OCI-LY1 (cell line): ENCODE measurements around the gene AP1B1.

Experiments used
- H2AFZ ChIP-seq: fragments of 200-600 bp; sonication (generic), shearing (Covaris generic); 2 replicates; pipeline ENCODE4 v1.6.0; 2014; ENCODE audit warnings: antibody characterized with exemption, mild to moderate bottlenecking, low read length
- H3F3A ChIP-seq: fragments of 200-600 bp; sonication (generic), shearing (Covaris generic); 2 replicates; pipeline ENCODE4 v1.6.0; 2014; ENCODE audit warnings: mild to moderate bottlenecking, antibody characterized with exemption, low read length, moderate library complexity; ENCODE audit not compliant: insufficient read depth
- H3K27ac ChIP-seq: fragments of 200-600 bp; sonication (generic); 2 replicates; pipeline ENCODE4 v1.5.1; 2014; ENCODE audit warnings: low read length, mixed run types, mild to moderate bottlenecking, low read depth; ENCODE audit not compliant: poor library complexity, severe bottlenecking
- H3K27me3 ChIP-seq: fragments of 200-600 bp; sonication (generic); 2 replicates; pipeline ENCODE4 v1.6.0; 2014; ENCODE audit warnings: antibody characterized with exemption, mild to moderate bottlenecking, low read length, moderate library complexity; ENCODE audit not compliant: insufficient read depth
- H3K36me3 ChIP-seq: fragments of 200-600 bp; sonication (generic); 2 replicates; pipeline ENCODE4 v1.6.1; 2014; ENCODE audit warnings: mild to moderate bottlenecking, antibody characterized with exemption, low read length, moderate library complexity, mixed read lengths; ENCODE audit not compliant: insufficient read depth
- H3K4me1 ChIP-seq: fragments of 200-600 bp; sonication (generic); 2 replicates; pipeline ENCODE4 v1.5.1; 2014; ENCODE audit warnings: mild to moderate bottlenecking, low read length, moderate library complexity; ENCODE audit not compliant: insufficient read depth, severe bottlenecking
- H3K4me2 ChIP-seq: fragments of 200-600 bp; sonication (generic), shearing (Covaris generic); 2 replicates; pipeline ENCODE4 v1.6.1; 2014; ENCODE audit warnings: low read length
- H3K4me3 ChIP-seq: fragments of 200-600 bp; sonication (generic); 2 replicates; pipeline ENCODE4 v1.5.1; 2014; ENCODE audit warnings: low read length, low read depth, mild to moderate bottlenecking, mixed read lengths; ENCODE audit not compliant: poor library complexity, severe bottlenecking
- H3K79me2 ChIP-seq: fragments of 200-600 bp; shearing (Covaris generic); 2 replicates; pipeline ENCODE4 v1.6.1; 2016; ENCODE audit warnings: mixed run types, low read length, mixed read lengths; ENCODE audit not compliant: insufficient read depth
- H3K9ac ChIP-seq: fragments of 200-600 bp; sonication (generic), shearing (Covaris generic); 2 replicates; pipeline ENCODE4 v1.6.1; 2014; ENCODE audit warnings: mild to moderate bottlenecking, low read length, mixed read lengths
- H3K9me2 ChIP-seq: fragments of 200-600 bp; sonication (generic), shearing (Covaris generic); 2 replicates; pipeline ENCODE4 v1.6.1; 2014; ENCODE audit warnings: low read depth, mild to moderate bottlenecking, low read length, mixed read lengths
- H3K9me3 ChIP-seq: fragments of 200-600 bp; shearing (Covaris generic); 2 replicates; pipeline ENCODE4 v1.6.1; 2014; ENCODE audit warnings: low read length, mixed read lengths
- H4K20me1 ChIP-seq: fragments of 200-600 bp; sonication (generic), shearing (Covaris generic); 2 replicates; pipeline ENCODE4 v1.6.0; 2016; ENCODE audit warnings: mild to moderate bottlenecking, low read length; ENCODE audit not compliant: insufficient read depth
- EZH2 ChIP-seq: fragments of 200-600 bp; sonication (generic), shearing (Covaris generic); IDR thresholded peaks from 2 replicates; pipeline ENCODE4 v1.8.0; 2017; ENCODE audit warnings: borderline replicate concordance, mixed run types, mild to moderate bottlenecking, antibody characterized with exemption, low read length, moderate library complexity, mixed read lengths
- TF ChIP-seq, protein P1 (sequence below): fragments of 200-600 bp; sonication (generic), shearing (Covaris generic); IDR thresholded peaks from 2 replicates; pipeline ENCODE4 v1.5.1; 2017; ENCODE audit warnings: mild to moderate bottlenecking, antibody characterized with exemption, low read length, moderate library complexity, mixed read lengths

The AP1B1 gene

DNA sequence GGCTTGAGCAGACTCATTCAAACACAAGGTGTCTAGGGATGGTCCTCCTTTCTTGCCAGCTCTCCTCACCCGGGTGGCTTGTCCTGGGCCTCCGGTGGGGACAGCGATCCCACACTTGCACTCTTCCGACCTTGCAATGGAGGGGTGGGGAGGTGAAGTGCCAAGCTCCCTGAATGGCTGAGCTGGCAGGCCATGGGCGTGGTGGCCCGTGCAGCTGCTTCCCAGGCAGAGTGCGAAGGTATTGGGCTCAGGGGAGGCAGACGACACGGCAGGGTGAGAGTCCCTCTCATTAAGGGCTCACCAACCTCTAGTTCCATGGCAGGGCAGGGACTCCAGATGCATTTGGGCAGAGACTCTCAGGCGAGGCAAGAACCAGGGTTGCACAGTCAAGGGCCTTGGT is 61.9 kb downstream of the AP1B1 start:
- H3K9ac ChIP-seq, result no peak overlapping the region
- no peaks in the 10 kb centered on the region for H3F3A ChIP-seq
- no peaks in the 10 kb centered on the region for H4K20me1 ChIP-seq
- no peaks in the 10 kb centered on the region for H3K79me2 ChIP-seq
- H2AFZ ChIP-seq, result no peak overlapping the region
- peaks cover 57% of the 10 kb centered on the region for H3K36me3 ChIP-seq
- H3K4me2 ChIP-seq, result no peak overlapping the region
- no peaks in the 10 kb centered on the region for H3K4me1 ChIP-seq
- no peaks in the 10 kb centered on the region for H3K9me2 ChIP-seq
- H3K4me3 ChIP-seq, result no peak overlapping the region
- no peaks in the 10 kb centered on the region for H3K27me3 ChIP-seq
- no peaks in the 10 kb centered on the region for H3K9me3 ChIP-seq
- no peak overlapping the region for H3K27ac ChIP-seq
- TF ChIP-seq EZH2, result no peak
- TF ChIP-seq, protein P1, sequence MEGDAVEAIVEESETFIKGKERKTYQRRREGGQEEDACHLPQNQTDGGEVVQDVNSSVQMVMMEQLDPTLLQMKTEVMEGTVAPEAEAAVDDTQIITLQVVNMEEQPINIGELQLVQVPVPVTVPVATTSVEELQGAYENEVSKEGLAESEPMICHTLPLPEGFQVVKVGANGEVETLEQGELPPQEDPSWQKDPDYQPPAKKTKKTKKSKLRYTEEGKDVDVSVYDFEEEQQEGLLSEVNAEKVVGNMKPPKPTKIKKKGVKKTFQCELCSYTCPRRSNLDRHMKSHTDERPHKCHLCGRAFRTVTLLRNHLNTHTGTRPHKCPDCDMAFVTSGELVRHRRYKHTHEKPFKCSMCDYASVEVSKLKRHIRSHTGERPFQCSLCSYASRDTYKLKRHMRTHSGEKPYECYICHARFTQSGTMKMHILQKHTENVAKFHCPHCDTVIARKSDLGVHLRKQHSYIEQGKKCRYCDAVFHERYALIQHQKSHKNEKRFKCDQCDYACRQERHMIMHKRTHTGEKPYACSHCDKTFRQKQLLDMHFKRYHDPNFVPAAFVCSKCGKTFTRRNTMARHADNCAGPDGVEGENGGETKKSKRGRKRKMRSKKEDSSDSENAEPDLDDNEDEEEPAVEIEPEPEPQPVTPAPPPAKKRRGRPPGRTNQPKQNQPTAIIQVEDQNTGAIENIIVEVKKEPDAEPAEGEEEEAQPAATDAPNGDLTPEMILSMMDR, result no peak

DNA sequence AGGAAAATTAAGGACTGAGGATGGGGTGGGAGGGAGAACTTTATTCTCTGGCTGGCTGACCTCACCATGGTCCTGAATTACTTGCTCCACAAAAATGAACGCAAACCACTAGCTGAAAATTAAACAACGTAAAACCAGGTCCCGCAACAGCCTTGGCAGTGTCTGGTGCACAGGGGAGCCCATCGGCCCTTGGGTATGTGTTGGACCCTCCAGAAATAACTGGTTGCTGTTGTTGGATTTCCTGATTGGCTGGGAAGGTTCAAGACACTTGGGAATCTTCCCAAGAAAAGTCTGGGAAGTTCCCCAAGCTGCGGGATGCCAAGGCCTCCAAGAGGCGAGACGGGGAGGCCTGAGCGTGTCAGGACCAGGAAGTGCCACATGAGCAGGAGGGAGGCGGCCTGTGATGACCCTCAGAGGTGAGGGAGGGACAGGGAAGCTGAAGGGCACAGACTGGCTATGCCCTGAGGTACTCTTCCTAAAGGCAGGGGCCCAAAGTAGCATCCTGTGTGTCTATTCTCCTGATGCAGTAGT is 62.5 kb downstream of the AP1B1 start:
- Histone ChIP-seq H3K9me3 (no peaks in the 10 kb centered on the region), H3K4me3 (no peak overlapping the region), H2AFZ (no peak overlapping the region), H3K36me3 (peaks cover 50% of the 10 kb centered on the region), H3K79me2 (no peaks in the 10 kb centered on the region), H3K27ac (no peak overlapping the region), H3K27me3 (no peaks in the 10 kb centered on the region), H3K9ac (no peak overlapping the region), H3K4me1 (no peaks in the 10 kb centered on the region), H3K4me2 (no peak overlapping the region), H3K9me2 (no peaks in the 10 kb centered on the region), H4K20me1 (no peaks in the 10 kb centered on the region), H3F3A (no peaks in the 10 kb centered on the region)
- TF ChIP-seq, protein P1, result no peak
- no peak for TF ChIP-seq EZH2

DNA sequence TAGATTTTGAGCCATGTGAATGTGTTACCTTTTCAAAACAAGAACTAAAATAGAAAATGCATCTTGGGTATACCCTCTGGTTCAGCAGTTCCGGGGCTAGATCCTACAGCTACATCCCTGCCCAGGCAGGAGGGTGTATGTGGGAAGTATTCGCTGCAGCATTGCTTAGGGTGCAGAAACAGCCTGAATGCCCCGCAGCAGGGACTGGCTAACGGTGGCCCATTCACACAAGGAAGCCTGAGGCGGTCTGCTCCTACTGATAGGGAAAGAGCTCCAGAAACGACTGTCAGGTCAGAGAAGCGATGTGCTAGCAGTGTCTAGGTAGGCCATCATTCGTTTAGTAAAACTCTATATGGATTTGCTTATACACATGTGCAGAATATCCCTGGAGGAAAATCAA is 63.0 kb downstream of the AP1B1 start:
- H3K4me1 ChIP-seq, result no peaks in the 10 kb centered on the region
- no peaks in the 10 kb centered on the region for H3F3A ChIP-seq

More for the DNA sequence above, 63.0 kb downstream of the AP1B1 start:
- Histone ChIP-seq H3K9me3 (no peaks in the 10 kb centered on the region), H4K20me1 (no peaks in the 10 kb centered on the region), H3K79me2 (no peaks in the 10 kb centered on the region), H3K4me2 (no peak overlapping the region), H3K9me2 (no peaks in the 10 kb centered on the region), H2AFZ (no peak overlapping the region), H3K27ac (no peak overlapping the region), H3K4me3 (no peak overlapping the region), H3K9ac (no peak overlapping the region), H3K27me3 (no peaks in the 10 kb centered on the region), H3K36me3 (peaks cover 45% of the 10 kb centered on the region)
- TF ChIP-seq, protein P1, result no peak
- TF ChIP-seq EZH2, result no peak
